Neural progenitor cell (in vitro differentiated cells): ENCODE measurements around the gene NCAM1.

ENCODE experiments used
- EZH2 ChIP-seq: fragments of 200-600 bp; sonication (generic); IDR thresholded peaks from 2 replicates; pipeline ENCODE4 v1.6.1; 2017; ENCODE audit warnings: antibody characterized with exemption, mild to moderate bottlenecking, moderate library complexity
- TF ChIP-seq, protein P1 (sequence below): fragments of 200-600 bp; sonication (generic); IDR thresholded peaks from 2 replicates; pipeline ENCODE4 v1.5.1; 2017; ENCODE audit warnings: antibody characterized with exemption, mild to moderate bottlenecking

GRCh38 chr11:113090716-113091480 is 129.7 kb downstream of the NCAM1 start:
- TF ChIP-seq, protein P1, sequence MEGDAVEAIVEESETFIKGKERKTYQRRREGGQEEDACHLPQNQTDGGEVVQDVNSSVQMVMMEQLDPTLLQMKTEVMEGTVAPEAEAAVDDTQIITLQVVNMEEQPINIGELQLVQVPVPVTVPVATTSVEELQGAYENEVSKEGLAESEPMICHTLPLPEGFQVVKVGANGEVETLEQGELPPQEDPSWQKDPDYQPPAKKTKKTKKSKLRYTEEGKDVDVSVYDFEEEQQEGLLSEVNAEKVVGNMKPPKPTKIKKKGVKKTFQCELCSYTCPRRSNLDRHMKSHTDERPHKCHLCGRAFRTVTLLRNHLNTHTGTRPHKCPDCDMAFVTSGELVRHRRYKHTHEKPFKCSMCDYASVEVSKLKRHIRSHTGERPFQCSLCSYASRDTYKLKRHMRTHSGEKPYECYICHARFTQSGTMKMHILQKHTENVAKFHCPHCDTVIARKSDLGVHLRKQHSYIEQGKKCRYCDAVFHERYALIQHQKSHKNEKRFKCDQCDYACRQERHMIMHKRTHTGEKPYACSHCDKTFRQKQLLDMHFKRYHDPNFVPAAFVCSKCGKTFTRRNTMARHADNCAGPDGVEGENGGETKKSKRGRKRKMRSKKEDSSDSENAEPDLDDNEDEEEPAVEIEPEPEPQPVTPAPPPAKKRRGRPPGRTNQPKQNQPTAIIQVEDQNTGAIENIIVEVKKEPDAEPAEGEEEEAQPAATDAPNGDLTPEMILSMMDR = no peak
- no peak for TF ChIP-seq EZH2
